Measurements from ENCODE around the gene SMAD7. TPM values are rescaled to one million over a fixed set of nuclear protein-coding genes. Genes with fewer than 3 reads are reported as not detected.
A peak's percentile ranks its signal among the peaks of the same experiment; 100 is the strongest.

The SMAD7 gene
- total RNA-seq, 4 donors from 2014 or later, result 19.6 to 23.9 (median 20.7) TPM

DNA sequence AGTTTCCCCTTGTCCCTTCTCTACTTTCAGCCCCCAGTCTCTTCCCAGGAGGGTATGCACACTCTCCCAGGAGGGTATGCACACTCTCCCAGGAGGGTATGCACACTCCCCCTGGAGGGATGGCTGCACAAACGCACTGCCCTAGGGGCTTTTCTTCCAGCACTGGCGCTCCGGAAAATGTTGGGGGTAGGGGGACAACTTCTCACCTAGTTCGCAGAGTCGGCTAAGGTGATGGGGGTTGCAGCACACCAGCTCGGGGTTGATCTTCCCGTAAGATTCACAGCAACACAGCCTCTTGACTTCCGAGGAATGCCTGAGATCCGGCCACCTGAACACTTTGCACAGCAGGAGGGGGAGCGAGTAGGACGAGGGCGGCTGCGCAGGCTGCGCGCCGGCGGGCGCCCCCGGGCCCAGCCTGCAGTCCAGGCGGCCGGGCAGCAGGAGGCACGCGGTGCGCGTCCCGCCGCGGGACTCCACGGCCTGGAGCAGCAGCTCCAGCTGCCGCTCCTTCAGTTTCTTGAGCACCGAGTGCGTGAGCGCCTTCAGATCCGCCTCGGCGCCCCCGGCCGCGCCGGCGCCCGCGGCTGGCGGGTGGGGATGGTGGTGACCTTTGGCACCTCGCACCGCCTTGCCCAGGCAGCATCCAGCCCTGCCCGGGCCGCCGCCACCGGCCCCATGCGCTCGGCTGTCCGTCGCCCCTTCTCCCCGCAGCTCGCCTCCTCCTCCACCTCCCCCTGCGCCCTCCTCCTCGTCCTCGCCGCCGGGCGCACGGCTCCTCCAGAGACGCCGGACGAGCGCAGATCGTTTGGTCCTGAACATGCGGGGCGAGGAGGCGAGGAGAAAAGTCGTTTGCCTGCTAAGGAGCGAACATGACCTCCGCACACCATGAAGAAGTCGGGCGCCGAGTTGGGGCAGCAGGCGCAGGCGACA lies 894 bp downstream of the SMAD7 start:
- peak overlapping the region; percentile 65 for H3K4me3 ChIP-seq (ENCODE audit: low read depth, poor library complexity, severe bottlenecking)
- WGBS, 2 donors, result 0 to 1% methylated on average over 23 to 58 of the region's 79 CpGs

GRCh38 chr18:48949050-48949605 lies 1.6 kb downstream of the SMAD7 start:
- TF ChIP-seq, protein P1, sequence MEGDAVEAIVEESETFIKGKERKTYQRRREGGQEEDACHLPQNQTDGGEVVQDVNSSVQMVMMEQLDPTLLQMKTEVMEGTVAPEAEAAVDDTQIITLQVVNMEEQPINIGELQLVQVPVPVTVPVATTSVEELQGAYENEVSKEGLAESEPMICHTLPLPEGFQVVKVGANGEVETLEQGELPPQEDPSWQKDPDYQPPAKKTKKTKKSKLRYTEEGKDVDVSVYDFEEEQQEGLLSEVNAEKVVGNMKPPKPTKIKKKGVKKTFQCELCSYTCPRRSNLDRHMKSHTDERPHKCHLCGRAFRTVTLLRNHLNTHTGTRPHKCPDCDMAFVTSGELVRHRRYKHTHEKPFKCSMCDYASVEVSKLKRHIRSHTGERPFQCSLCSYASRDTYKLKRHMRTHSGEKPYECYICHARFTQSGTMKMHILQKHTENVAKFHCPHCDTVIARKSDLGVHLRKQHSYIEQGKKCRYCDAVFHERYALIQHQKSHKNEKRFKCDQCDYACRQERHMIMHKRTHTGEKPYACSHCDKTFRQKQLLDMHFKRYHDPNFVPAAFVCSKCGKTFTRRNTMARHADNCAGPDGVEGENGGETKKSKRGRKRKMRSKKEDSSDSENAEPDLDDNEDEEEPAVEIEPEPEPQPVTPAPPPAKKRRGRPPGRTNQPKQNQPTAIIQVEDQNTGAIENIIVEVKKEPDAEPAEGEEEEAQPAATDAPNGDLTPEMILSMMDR (IDR thresholded peaks at IDR 0.05), result no peak
- no peak for TF ChIP-seq POLR2A (IDR thresholded peaks at IDR 0.05)
- intact Hi-C loops (cut with DNase I; ENCODE audit: low total_unique reads), result no loop called here
- H3K4me3 ChIP-seq (ENCODE audit: low read depth, poor library complexity, severe bottlenecking), result peak overlapping the region; percentile 65
- no peak for DNase-seq (ENCODE audit: low spot score in 2 of 2)
- WGBS, 2 donors, result 1 to 5% methylated on average over 27 of the region's 27 CpGs

More for the DNA sequence above, 894 bp downstream of the SMAD7 start:
- no peak for DNase-seq (ENCODE audit: low spot score in 2 of 2)
- intact Hi-C loops (cut with DNase I; ENCODE audit: low total_unique reads), result no loop called here
- no peak for TF ChIP-seq POLR2A (IDR thresholded peaks at IDR 0.05)
- TF ChIP-seq, protein P1 (IDR thresholded peaks at IDR 0.05), result no peak

- intact Hi-C loops (cut with DNase I; ENCODE audit: low total_unique reads), result no loop called here
- TF ChIP-seq, protein P1 (IDR thresholded peaks at IDR 0.05), result no peak
- 3% methylated on average over 33 to 45 of the region's 52 CpGs for WGBS, 2 donors
- no peak for DNase-seq (ENCODE audit: low spot score in 2 of 2)
- H3K4me3 ChIP-seq (ENCODE audit: low read depth, poor library complexity, severe bottlenecking), result peak overlapping the region; percentile 65
These were observed 2.4 kb downstream of the SMAD7 start for GRCh38 chr18:48948112-48949049.

DNA sequence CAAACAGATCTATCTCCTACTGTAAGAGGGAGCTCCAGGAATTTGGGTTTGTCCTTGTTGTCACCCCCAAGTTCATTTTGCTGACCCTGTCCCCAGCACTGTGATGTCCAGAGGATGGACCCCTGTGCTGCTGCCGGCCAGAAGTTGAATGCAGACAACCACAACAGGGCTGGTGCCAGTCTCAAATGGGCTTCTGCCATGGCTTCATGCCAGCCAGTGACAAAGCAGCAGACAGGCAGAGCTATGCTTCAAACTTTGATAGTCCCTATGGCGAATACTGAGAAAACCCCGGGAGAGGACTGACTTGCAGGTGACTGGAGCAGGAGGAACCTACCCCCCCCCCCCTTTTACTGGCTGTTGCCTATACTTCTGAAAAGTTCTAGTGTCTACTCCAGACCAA lies 3.2 kb downstream of the SMAD7 start:
- WGBS, 2 donors, result 23% methylated on average over 3 of the region's 3 CpGs
- TF ChIP-seq POLR2A (IDR thresholded peaks at IDR 0.05), result no peak
- TF ChIP-seq, protein P1 (IDR thresholded peaks at IDR 0.05), result no peak
- no peak for DNase-seq (ENCODE audit: low spot score in 2 of 2)
- H3K4me3 ChIP-seq (ENCODE audit: low read depth, poor library complexity, severe bottlenecking), result no peak overlapping the region
- intact Hi-C loops (cut with DNase I; ENCODE audit: low total_unique reads), result no loop called here

GRCh38 chr18:48947092-48947491 lies 3.7 kb downstream of the SMAD7 start:
- DNase-seq (ENCODE audit: low spot score in 2 of 2), result no peak
- no peak for TF ChIP-seq POLR2A (IDR thresholded peaks at IDR 0.05)
- TF ChIP-seq, protein P1 (IDR thresholded peaks at IDR 0.05), result no peak
- no peak overlapping the region for H3K4me3 ChIP-seq (ENCODE audit: low read depth, poor library complexity, severe bottlenecking)
- intact Hi-C loops (cut with DNase I; ENCODE audit: low total_unique reads), result no loop called here
- 23% methylated on average over 10 of the region's 10 CpGs for WGBS, 2 donors

All from lower leg skin (tissue), 4 donors.